Sigmoid colon (tissue), 4 donors: ENCODE results near the gene YBX3.

ENCODE experiments used
- EP300 ChIP-seq, 4 donors: sonication (generic); formaldehyde crosslinking; IDR thresholded peaks; one replicate each; pipeline ENCODE4 v1.6.1; 2017; ENCODE audit warnings: antibody characterized with exemption in 4 of 4
- POLR2A ChIP-seq, 2 donors: fragments of 450-650 bp; IDR thresholded peaks; one replicate each; pipeline ENCODE4 v1.6.1; 2016; ENCODE audit warnings: antibody characterized with exemption in 2 of 2, mild to moderate bottlenecking in 2 of 2, moderate library complexity in 2 of 2
- TF ChIP-seq, protein P1 (sequence below), 4 experiments: fragments of 450-650 bp in 3 of 4; fragments of 200-600 bp in 1 of 4; IDR thresholded peaks; one replicate each; pipeline ENCODE4 v1.5.1; 2016 to 2019; ENCODE audit warnings: antibody characterized with exemption in 4 of 4, mild to moderate bottlenecking in 3 of 4, moderate library complexity in 2 of 4

DNA sequence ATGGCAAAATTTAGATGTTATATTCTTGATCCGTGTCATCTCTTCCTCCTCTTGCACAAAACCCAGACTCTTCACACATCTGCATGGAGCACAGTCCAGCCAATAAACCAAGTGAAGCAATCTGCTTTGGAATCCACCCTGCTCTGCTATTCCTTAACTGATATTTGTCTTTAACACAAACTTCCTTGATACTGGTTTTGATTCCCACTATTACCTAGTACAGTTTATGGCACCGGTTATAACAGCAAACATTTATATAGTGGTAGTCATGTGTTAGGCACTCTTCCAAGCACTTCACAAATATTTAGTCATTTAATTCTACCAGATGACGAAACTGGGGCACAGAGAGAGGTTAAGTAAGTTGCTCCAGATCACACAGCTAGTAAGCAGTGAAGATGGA is 61.8 kb downstream of the YBX3 start:
- TF ChIP-seq, protein P1, sequence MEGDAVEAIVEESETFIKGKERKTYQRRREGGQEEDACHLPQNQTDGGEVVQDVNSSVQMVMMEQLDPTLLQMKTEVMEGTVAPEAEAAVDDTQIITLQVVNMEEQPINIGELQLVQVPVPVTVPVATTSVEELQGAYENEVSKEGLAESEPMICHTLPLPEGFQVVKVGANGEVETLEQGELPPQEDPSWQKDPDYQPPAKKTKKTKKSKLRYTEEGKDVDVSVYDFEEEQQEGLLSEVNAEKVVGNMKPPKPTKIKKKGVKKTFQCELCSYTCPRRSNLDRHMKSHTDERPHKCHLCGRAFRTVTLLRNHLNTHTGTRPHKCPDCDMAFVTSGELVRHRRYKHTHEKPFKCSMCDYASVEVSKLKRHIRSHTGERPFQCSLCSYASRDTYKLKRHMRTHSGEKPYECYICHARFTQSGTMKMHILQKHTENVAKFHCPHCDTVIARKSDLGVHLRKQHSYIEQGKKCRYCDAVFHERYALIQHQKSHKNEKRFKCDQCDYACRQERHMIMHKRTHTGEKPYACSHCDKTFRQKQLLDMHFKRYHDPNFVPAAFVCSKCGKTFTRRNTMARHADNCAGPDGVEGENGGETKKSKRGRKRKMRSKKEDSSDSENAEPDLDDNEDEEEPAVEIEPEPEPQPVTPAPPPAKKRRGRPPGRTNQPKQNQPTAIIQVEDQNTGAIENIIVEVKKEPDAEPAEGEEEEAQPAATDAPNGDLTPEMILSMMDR (IDR thresholded peaks at IDR 0.05) = no peak
- TF ChIP-seq EP300 (IDR thresholded peaks at IDR 0.05) (no peak), POLR2A (IDR thresholded peaks at IDR 0.05) (no peak)
